Ishikawa (cell line): ENCODE data around the gene PPM1L.

ENCODE experiments used
- CEBPB ChIP-seq: IDR thresholded peaks from 2 replicates; pipeline ENCODE4 v1.6.1; 2012
- CREB1 ChIP-seq: IDR thresholded peaks from 2 replicates; pipeline ENCODE4 v1.6.1; 2012; ENCODE audit warnings: low read depth
- EGR1 ChIP-seq: IDR thresholded peaks from 2 replicates; pipeline ENCODE4 v1.6.1; 2012
- EP300 ChIP-seq: IDR thresholded peaks from 2 replicates; pipeline ENCODE4 v1.6.1; 2012; ENCODE audit warnings: borderline replicate concordance
- FOXM1 ChIP-seq: IDR thresholded peaks from 2 replicates; pipeline ENCODE4 v1.6.1; 2012; ENCODE audit warnings: low read depth, borderline replicate concordance
- MAX ChIP-seq: IDR thresholded peaks from 2 replicates; pipeline ENCODE4 v1.6.1; 2012
- NFIC ChIP-seq: IDR thresholded peaks from 2 replicates; pipeline ENCODE4 v1.6.1; 2012
- RAD21 ChIP-seq: IDR thresholded peaks from 2 replicates; pipeline ENCODE4 v1.6.1; 2012; ENCODE audit warnings: low read depth
- REST ChIP-seq: IDR thresholded peaks from 2 replicates; pipeline ENCODE4 v1.6.1; 2012; ENCODE audit warnings: low read depth, mild to moderate bottlenecking
- TAF1 ChIP-seq: IDR thresholded peaks from 2 replicates; pipeline ENCODE4 v1.6.1; 2012; ENCODE audit warnings: low read depth, mild to moderate bottlenecking
- TCF12 ChIP-seq: IDR thresholded peaks from 2 replicates; pipeline ENCODE4 v1.6.1; 2012; ENCODE audit warnings: low read depth
- TEAD4 ChIP-seq: IDR thresholded peaks from 2 replicates; pipeline ENCODE4 v1.6.1; 2012
- USF1 ChIP-seq: IDR thresholded peaks from 2 replicates; pipeline ENCODE4 v1.6.1; 2012
- YY1 ChIP-seq: IDR thresholded peaks from 2 replicates; pipeline ENCODE4 v1.6.1; 2012; ENCODE audit warnings: low read depth
- ZBTB7A ChIP-seq: IDR thresholded peaks from 2 replicates; pipeline ENCODE4 v1.6.1; 2012; ENCODE audit warnings: low read depth

The PPM1L gene

GRCh38 chr3:160956785-160957184 lies 200.8 kb downstream of the PPM1L start:
- TF ChIP-seq CEBPB (no peak), TAF1 (no peak), RAD21 (peak; percentile 80)

- TF ChIP-seq EP300: no peak
Observed at GRCh38 chr3:160960568-160960967, 204.5 kb downstream of the PPM1L start.

- TF ChIP-seq REST: no peak
- no peak for TF ChIP-seq ZBTB7A
- no peak for TF ChIP-seq FOXM1
- no peak for TF ChIP-seq TEAD4
- TF ChIP-seq EP300: no peak
- no peak for TF ChIP-seq TCF12
Observed at GRCh38 chr3:160963949-160964348, 207.9 kb downstream of the PPM1L start.

- TF ChIP-seq USF1: no peak
- no peak for TF ChIP-seq TAF1
- no peak for TF ChIP-seq ZBTB7A
- TF ChIP-seq FOXM1: no peak
- TF ChIP-seq EP300: no peak
- TF ChIP-seq EGR1: no peak
- no peak for TF ChIP-seq TCF12
- TF ChIP-seq RAD21: no peak
- TF ChIP-seq YY1: no peak
- no peak for TF ChIP-seq CREB1
- TF ChIP-seq CEBPB: no peak
- TF ChIP-seq MAX: no peak
- no peak for TF ChIP-seq TEAD4
- no peak for TF ChIP-seq NFIC
- TF ChIP-seq REST: no peak
Observed at GRCh38 chr3:160968761-160969160, 212.7 kb downstream of the PPM1L start.

- TF ChIP-seq MAX (no peak), FOXM1 (no peak), EP300 (no peak), REST (no peak), ZBTB7A (no peak)
Observed at GRCh38 chr3:160973067-160973809, 217.2 kb downstream of the PPM1L start.

- TF ChIP-seq TAF1 (no peak), YY1 (no peak), MAX (no peak), EP300 (no peak)
Observed at GRCh38 chr3:160977773-160978172, 221.7 kb downstream of the PPM1L start.
